Cardiac muscle cell (in vitro differentiated cells and primary cell): ENCODE measurements around the gene ADAMTSL5. TPM values are rescaled to one million over a fixed set of nuclear protein-coding genes. Genes with fewer than 3 reads are reported as not detected.

ENCODE experiments used
- DNase-seq, 2 donors: peaks; one replicate each; pipeline versions ENCODE4 v3.0.0 to v3.0.0-alpha.2; 2010 to 2017; ENCODE audit warnings: low read depth in 1 of 2, low spot score in 1 of 2
- H3K27ac ChIP-seq: fragments of 200-600 bp; sonication (generic); 2 replicates; pipeline ENCODE4 v1.5.1; 2016
- H3K27me3 ChIP-seq: fragments of 200-600 bp; sonication (generic); 2 replicates; pipeline ENCODE4 v1.6.0; 2016; ENCODE audit warnings: control low read depth
- H3K36me3 ChIP-seq: fragments of 200-600 bp; sonication (generic); 2 replicates; pipeline ENCODE4 v1.5.1; 2016; ENCODE audit warnings: control low read depth
- H3K4me1 ChIP-seq: fragments of 200-600 bp; sonication (generic); 2 replicates; pipeline ENCODE4 v1.8.1; 2017; ENCODE audit warnings: low read depth, mild to moderate bottlenecking, mixed run types
- H3K4me3 ChIP-seq: fragments of 200-600 bp; sonication (generic); 2 replicates; pipeline ENCODE4 v1.5.1; 2016; ENCODE audit warnings: mild to moderate bottlenecking
- H3K9me3 ChIP-seq: fragments of 200-600 bp; sonication (generic); 2 replicates; pipeline ENCODE4 v1.5.1; 2017; ENCODE audit warnings: low read depth, mild to moderate bottlenecking, control low read depth
- CTCF ChIP-seq: IDR thresholded peaks from 2 replicates; pipeline ENCODE4 v1.5.1; 2012; ENCODE audit warnings: low read depth, mild to moderate bottlenecking, low read length
- polyA plus RNA-seq: library from polyadenylated mRNA; unstranded; fragments of >200 nt; fragmentation: Nextera tagmentation; extraction: Ambion mirVana; gene quantifications from 2 replicates; pipeline ENCODE4 v1.2.1, GENCODE V29; 2016
- total RNA-seq: library from RNA; depleted of rRNA; stranded (reverse); fragments of >200 nt; gene quantifications from 2 replicates; pipeline ENCODE4 v1.2.3, GENCODE V29; 2016

Gene ADAMTSL5
- total and polyA plus RNA-seq, 2 experiments from 2014 or later: 3.9 to 8.6 TPM

GRCh38 chr19:1459479-1459878, 53.3 kb downstream of the ADAMTSL5 start:
- TF ChIP-seq CTCF: no peak
- peaks cover 61% of the 10 kb centered on the region for H3K27me3 ChIP-seq
- no peak for DNase-seq
- no peak overlapping the region for H3K27ac ChIP-seq
- no peaks in the 10 kb centered on the region for H3K36me3 ChIP-seq
- no peak overlapping the region for H3K4me3 ChIP-seq
- H3K9me3 ChIP-seq: no peaks in the 10 kb centered on the region
- H3K4me1 ChIP-seq: no peaks in the 10 kb centered on the region

- no peaks in the 10 kb centered on the region for H3K9me3 ChIP-seq
- TF ChIP-seq CTCF: no peak
- no peak for DNase-seq
- no peaks in the 10 kb centered on the region for H3K4me1 ChIP-seq
- H3K27me3 ChIP-seq: peaks cover 66% of the 10 kb centered on the region
- no peak overlapping the region for H3K27ac ChIP-seq
- no peaks in the 10 kb centered on the region for H3K36me3 ChIP-seq
- H3K4me3 ChIP-seq: no peak overlapping the region
Observed at GRCh38 chr19:1457892-1458291, 54.9 kb downstream of the ADAMTSL5 start.

- Histone ChIP-seq H3K4me1 (no peaks in the 10 kb centered on the region), H3K27me3 (peaks cover 73% of the 10 kb centered on the region)
- DNase-seq: no peak
Observed at GRCh38 chr19:1457031-1457739, 55.6 kb downstream of the ADAMTSL5 start.

GRCh38 chr19:1456121-1456900, 56.5 kb downstream of the ADAMTSL5 start:
- H3K4me3 ChIP-seq: no peak overlapping the region
- no peak for DNase-seq
- no peaks in the 10 kb centered on the region for H3K36me3 ChIP-seq
- no peaks in the 10 kb centered on the region for H3K9me3 ChIP-seq
- H3K4me1 ChIP-seq: no peaks in the 10 kb centered on the region
- H3K27ac ChIP-seq: no peak overlapping the region
- TF ChIP-seq CTCF: peak; percentile 1
- peaks cover 82% of the 10 kb centered on the region for H3K27me3 ChIP-seq

More at GRCh38 chr19:1457031-1457739, 55.6 kb downstream of the ADAMTSL5 start:
- TF ChIP-seq CTCF: no peak
- no peak overlapping the region for H3K27ac ChIP-seq
- no peaks in the 10 kb centered on the region for H3K9me3 ChIP-seq
- H3K36me3 ChIP-seq: no peaks in the 10 kb centered on the region
- no peak overlapping the region for H3K4me3 ChIP-seq

- peaks cover 90% of the 10 kb centered on the region for H3K27me3 ChIP-seq
- TF ChIP-seq CTCF: no peak
- no peak overlapping the region for H3K27ac ChIP-seq
- peak; percentile 53 for DNase-seq
- no peaks in the 10 kb centered on the region for H3K36me3 ChIP-seq
- H3K4me1 ChIP-seq: no peaks in the 10 kb centered on the region
- no peaks in the 10 kb centered on the region for H3K9me3 ChIP-seq
- no peak overlapping the region for H3K4me3 ChIP-seq
Observed at GRCh38 chr19:1455336-1456120, 57.3 kb downstream of the ADAMTSL5 start.

Other genes with a start within 250 kb of the ADAMTSL5 start
- gene CIRBP, start 243.7 kb downstream of the ADAMTSL5 start, total RNA-seq: 1,112 and 2,236 TPM in 2 replicates
- gene CIRBP, start 243.7 kb downstream of the ADAMTSL5 start, polyA plus RNA-seq: 716 and 851 TPM in 2 replicates
- gene FAM174C, start 237.5 kb downstream of the ADAMTSL5 start, total RNA-seq: 31.2 and 44.9 TPM in 2 replicates
- gene FAM174C, start 237.5 kb downstream of the ADAMTSL5 start, polyA plus RNA-seq: 34.0 and 34.4 TPM in 2 replicates
- 13.0 and 16.9 TPM in 2 replicates for gene EFNA2, start 227.1 kb downstream of the ADAMTSL5 start, total RNA-seq
- 0.34 and 0.44 TPM in 2 replicates for gene EFNA2, start 227.1 kb downstream of the ADAMTSL5 start, polyA plus RNA-seq
- 264 and 266 TPM in 2 replicates for gene NDUFS7, start 129.1 kb downstream of the ADAMTSL5 start, total RNA-seq
- gene NDUFS7, start 129.1 kb downstream of the ADAMTSL5 start, polyA plus RNA-seq: 455 and 472 TPM in 2 replicates
- gene GAMT, start 111.5 kb downstream of the ADAMTSL5 start, total RNA-seq: 197 and 231 TPM in 2 replicates
- gene GAMT, start 111.5 kb downstream of the ADAMTSL5 start, polyA plus RNA-seq: 180 and 231 TPM in 2 replicates
- 103 and 112 TPM in 2 replicates for gene DAZAP1, start 105.4 kb downstream of the ADAMTSL5 start, total RNA-seq
- 41.8 and 43.0 TPM in 2 replicates for gene DAZAP1, start 105.4 kb downstream of the ADAMTSL5 start, polyA plus RNA-seq
- gene RPS15, start 74.6 kb downstream of the ADAMTSL5 start, total RNA-seq: 3,563 and 6,817 TPM in 2 replicates
- gene RPS15, start 74.6 kb downstream of the ADAMTSL5 start, polyA plus RNA-seq: 1,008 and 1,129 TPM in 2 replicates
- gene APC2, start 62.9 kb downstream of the ADAMTSL5 start, total RNA-seq: 0.42 and 1.3 TPM in 2 replicates
- gene APC2, start 62.9 kb downstream of the ADAMTSL5 start, polyA plus RNA-seq: 0.27 and 0.94 TPM in 2 replicates
- gene C19orf25, start 33.8 kb downstream of the ADAMTSL5 start, total RNA-seq: 52.4 and 81.5 TPM in 2 replicates
- gene C19orf25, start 33.8 kb downstream of the ADAMTSL5 start, polyA plus RNA-seq: 56.9 and 84.9 TPM in 2 replicates
- gene PCSK4, start 22.7 kb downstream of the ADAMTSL5 start, total RNA-seq: 11.2 and 28.6 TPM in 2 replicates
- 9.6 and 19.2 TPM in 2 replicates for gene PCSK4, start 22.7 kb downstream of the ADAMTSL5 start, polyA plus RNA-seq
- 52.7 and 72.5 TPM in 2 replicates for gene REEP6, start 21.8 kb downstream of the ADAMTSL5 start, total RNA-seq
- 74.7 and 99.8 TPM in 2 replicates for gene REEP6, start 21.8 kb downstream of the ADAMTSL5 start, polyA plus RNA-seq
- gene PLK5, start 11.1 kb upstream of the ADAMTSL5 start, total RNA-seq: 0.04 and 1.2 TPM in 2 replicates
- 0.54 and 0.87 TPM in 2 replicates for gene PLK5, start 11.1 kb upstream of the ADAMTSL5 start, polyA plus RNA-seq
- gene MEX3D, start 55.3 kb upstream of the ADAMTSL5 start, total RNA-seq: 49.7 and 65.6 TPM in 2 replicates
- gene MEX3D, start 55.3 kb upstream of the ADAMTSL5 start, polyA plus RNA-seq: 4.4 and 4.5 TPM in 2 replicates
- 171 and 179 TPM in 2 replicates for gene MBD3, start 79.8 kb upstream of the ADAMTSL5 start, total RNA-seq
- 71.6 and 93.3 TPM in 2 replicates for gene MBD3, start 79.8 kb upstream of the ADAMTSL5 start, polyA plus RNA-seq
- gene UQCR11, start 92.4 kb upstream of the ADAMTSL5 start, total RNA-seq: 73.6 and 161 TPM in 2 replicates
- 842 and 1,116 TPM in 2 replicates for gene UQCR11, start 92.4 kb upstream of the ADAMTSL5 start, polyA plus RNA-seq
- 250 and 281 TPM in 2 replicates for gene TCF3, start 139.6 kb upstream of the ADAMTSL5 start, total RNA-seq
- gene TCF3, start 139.6 kb upstream of the ADAMTSL5 start, polyA plus RNA-seq: 110 and 136 TPM in 2 replicates
- gene ONECUT3, start 240.5 kb upstream of the ADAMTSL5 start, total RNA-seq: not detected in 2 replicates
- gene ONECUT3, start 240.5 kb upstream of the ADAMTSL5 start, polyA plus RNA-seq: not detected in 2 replicates